Smooth muscle cell (in vitro differentiated cells): ENCODE results near the gene WDR11. TPM values are rescaled to one million over a fixed set of nuclear protein-coding genes. Genes with fewer than 3 reads are reported as not detected.

Source experiments
- DNase-seq: peaks from one replicate; lab custom pipeline; 2025; ENCODE audit not compliant: unreplicated experiment; lab: John Stamatoyannopoulos, UW
- H2AFZ ChIP-seq: fragments of 200-600 bp; sonication (generic); 2 replicates; pipeline ENCODE4 v1.6.0; 2016; ENCODE audit warnings: antibody characterized with exemption, low read depth, mild to moderate bottlenecking
- H3F3A ChIP-seq: fragments of 200-600 bp; sonication (generic); 2 replicates; pipeline ENCODE4 v1.6.0; 2017; ENCODE audit warnings: antibody characterized with exemption, low read depth
- H3K27ac ChIP-seq: fragments of 200-600 bp; sonication (generic); 2 replicates; pipeline ENCODE4 v1.5.1; 2016; ENCODE audit warnings: low read depth, mild to moderate bottlenecking
- H3K27me3 ChIP-seq: fragments of 200-600 bp; sonication (generic); 2 replicates; pipeline ENCODE4 v1.6.1; 2016; ENCODE audit warnings: low read depth, mild to moderate bottlenecking
- H3K36me3 ChIP-seq: fragments of 200-600 bp; sonication (generic); 2 replicates; pipeline ENCODE4 v1.5.1; 2016; ENCODE audit warnings: low read depth
- H3K4me1 ChIP-seq: fragments of 200-600 bp; sonication (generic); 2 replicates; pipeline ENCODE4 v1.5.1; 2016; ENCODE audit warnings: low read depth
- H3K4me2 ChIP-seq: fragments of 200-600 bp; sonication (generic); 2 replicates; pipeline ENCODE4 v1.6.0; 2016; ENCODE audit warnings: mild to moderate bottlenecking
- H3K4me3 ChIP-seq: fragments of 200-600 bp; sonication (generic); 2 replicates; pipeline ENCODE4 v1.5.1; 2016; ENCODE audit warnings: mild to moderate bottlenecking
- H3K79me2 ChIP-seq: fragments of 200-600 bp; sonication (generic); 2 replicates; pipeline ENCODE4 v1.6.0; 2016; ENCODE audit warnings: low read depth, mild to moderate bottlenecking
- H3K9ac ChIP-seq: fragments of 200-600 bp; sonication (generic); 2 replicates; pipeline ENCODE4 v1.6.0; 2016; ENCODE audit warnings: low read depth
- H3K9me3 ChIP-seq: fragments of 200-600 bp; sonication (generic); replicated peaks from 2 replicates; pipeline ENCODE4 v1.5.1; 2016; ENCODE audit warnings: low read depth
- H4K20me1 ChIP-seq: fragments of 200-600 bp; sonication (generic); 2 replicates; pipeline ENCODE4 v1.6.0; 2016; ENCODE audit warnings: low read depth
- CTCF ChIP-seq: fragments of 200-600 bp; sonication (generic); IDR thresholded peaks from 2 replicates; pipeline ENCODE4 v1.5.1; 2017; ENCODE audit warnings: borderline replicate concordance, mild to moderate bottlenecking, antibody characterized with exemption; ENCODE audit not compliant: insufficient read depth, poor library complexity, severe bottlenecking
- WGBS: methylation state at CpG from one replicate; pipeline ENCODE4 v1.1.7; 2016; ENCODE audit warnings: low lambda C conversion rate; 5-methylcytosine and 5-hydroxymethylcytosine counted together
- polyA plus RNA-seq: library from polyadenylated mRNA; unstranded; fragments of >200 nt; fragmentation: Nextera tagmentation; extraction: Ambion mirVana; gene quantifications from 2 replicates; pipeline ENCODE4 v1.2.1, GENCODE V29; 2016
- total RNA-seq: library from RNA; depleted of rRNA; stranded (reverse); fragments of >200 nt; gene quantifications from 2 replicates; pipeline ENCODE4 v1.2.3, GENCODE V29; 2014

WDR11 gene
- total and polyA plus RNA-seq, 2 experiments from 2014 or later: 19.3 to 58.7 TPM

GRCh38 chr10:120931999-120932398 lies 80.8 kb downstream of the WDR11 start:
- WGBS: 88% methylated on average over 4 of the region's 4 CpGs
- TF ChIP-seq CTCF: no peak

GRCh38 chr10:120938822-120939221 lies 87.7 kb downstream of the WDR11 start:
- H3F3A ChIP-seq: no peaks in the 10 kb centered on the region
- no peak overlapping the region for H3K4me2 ChIP-seq
- H3K4me1 ChIP-seq: no peaks in the 10 kb centered on the region
- no peak overlapping the region for H3K9ac ChIP-seq
- WGBS: 95% methylated on average over 5 of the region's 5 CpGs
- no peaks in the 10 kb centered on the region for H3K79me2 ChIP-seq
- H4K20me1 ChIP-seq: no peaks in the 10 kb centered on the region
- no peak overlapping the region for H2AFZ ChIP-seq
- no peaks in the 10 kb centered on the region for H3K9me3 ChIP-seq
- no peak for DNase-seq
- no peak for TF ChIP-seq CTCF
- no peak overlapping the region for H3K27ac ChIP-seq
- H3K4me3 ChIP-seq: no peak overlapping the region
- H3K36me3 ChIP-seq: no peaks in the 10 kb centered on the region
- no peaks in the 10 kb centered on the region for H3K27me3 ChIP-seq

More at GRCh38 chr10:120931999-120932398, 80.8 kb downstream of the WDR11 start:
- no peaks in the 10 kb centered on the region for H3K27me3 ChIP-seq
- no peak overlapping the region for H2AFZ ChIP-seq
- no peaks in the 10 kb centered on the region for H3K79me2 ChIP-seq
- no peaks in the 10 kb centered on the region for H3K36me3 ChIP-seq
- H4K20me1 ChIP-seq: no peaks in the 10 kb centered on the region
- DNase-seq: no peak
- H3K4me3 ChIP-seq: no peak overlapping the region
- H3K9ac ChIP-seq: no peak overlapping the region
- H3K9me3 ChIP-seq: no peaks in the 10 kb centered on the region
- no peaks in the 10 kb centered on the region for H3K4me1 ChIP-seq
- H3K4me2 ChIP-seq: no peak overlapping the region
- H3F3A ChIP-seq: no peaks in the 10 kb centered on the region
- H3K27ac ChIP-seq: no peak overlapping the region

- Histone ChIP-seq H3K9ac (no peak overlapping the region), H3K4me3 (no peak overlapping the region), H3K36me3 (no peaks in the 10 kb centered on the region), H3K27me3 (no peaks in the 10 kb centered on the region), H3F3A (no peaks in the 10 kb centered on the region), H3K79me2 (no peaks in the 10 kb centered on the region), H2AFZ (no peak overlapping the region), H3K27ac (no peak overlapping the region), H3K4me2 (no peak overlapping the region), H3K4me1 (no peaks in the 10 kb centered on the region), H4K20me1 (no peaks in the 10 kb centered on the region), H3K9me3 (no peaks in the 10 kb centered on the region)
- no peak for DNase-seq
- TF ChIP-seq CTCF: no peak
- 77% methylated on average over 13 of the region's 13 CpGs for WGBS
Measured at GRCh38 chr10:120940299-120940900, 89.2 kb downstream of the WDR11 start.

- H3K79me2 ChIP-seq: no peaks in the 10 kb centered on the region
- no peak for DNase-seq
- H3K4me3 ChIP-seq: no peak overlapping the region
- no peaks in the 10 kb centered on the region for H3K4me1 ChIP-seq
- no peak for TF ChIP-seq CTCF
- no peaks in the 10 kb centered on the region for H3K27me3 ChIP-seq
- no peak overlapping the region for H3K9ac ChIP-seq
- H3F3A ChIP-seq: no peaks in the 10 kb centered on the region
- H3K36me3 ChIP-seq: no peaks in the 10 kb centered on the region
- 90% methylated on average over 5 of the region's 5 CpGs for WGBS
- no peaks in the 10 kb centered on the region for H3K9me3 ChIP-seq
- no peak overlapping the region for H3K4me2 ChIP-seq
- no peak overlapping the region for H3K27ac ChIP-seq
- no peaks in the 10 kb centered on the region for H4K20me1 ChIP-seq
- no peak overlapping the region for H2AFZ ChIP-seq
Measured at GRCh38 chr10:120941501-120941900, 90.3 kb downstream of the WDR11 start.
